Keratinocyte (primary cell): Measurements from ENCODE around the gene PVR. TPM values are rescaled to one million over a fixed set of nuclear protein-coding genes. Genes with fewer than 3 reads are reported as not detected.

Experiments
- DNase-seq: peaks from one replicate; pipeline ENCODE4 v3.0.0-alpha.2; 2011; ENCODE audit warnings: low read depth, missing footprints, low spot score
- FAIRE-seq: peaks from 2 replicates; lab custom pipeline; 2011; peaks lifted over from hg19 to GRCh38; lab: Jason Lieb, UNC
- H2AFZ ChIP-seq: 2 replicates; pipeline ENCODE4 v1.6.0; 2012; ENCODE audit warnings: low read length, control low read depth, inconsistent platforms; ENCODE audit not compliant: control insufficient read depth
- H3K27ac ChIP-seq: 2 replicates; pipeline ENCODE4 v1.5.1; 2011; ENCODE audit warnings: low read length; ENCODE audit not compliant: control insufficient read depth, insufficient read depth
- H3K27me3 ChIP-seq: 3 replicates; pipeline ENCODE4 v1.6.0; 2011; ENCODE audit warnings: low read length; ENCODE audit not compliant: control insufficient read depth, insufficient read depth; ENCODE audit errors: extremely low read depth
- H3K36me3 ChIP-seq, 2 experiments: 2 replicates in 1 of 2; 3 replicates in 1 of 2; pipeline ENCODE4 v1.5.1; 2011; ENCODE audit warnings: low read length in 2 of 2, mild to moderate bottlenecking in 1 of 2; ENCODE audit not compliant: control insufficient read depth in 2 of 2, insufficient read depth in 2 of 2; ENCODE audit errors: extremely low read depth in 1 of 2
- H3K4me1 ChIP-seq: 3 replicates; pipeline ENCODE4 v1.5.1; 2011; ENCODE audit warnings: low read length; ENCODE audit not compliant: control insufficient read depth, insufficient read depth; ENCODE audit errors: extremely low read depth
- H3K4me2 ChIP-seq: 3 replicates; pipeline ENCODE4 v1.6.0; 2011; ENCODE audit warnings: low read depth, low read length; ENCODE audit not compliant: control insufficient read depth, insufficient read depth; ENCODE audit errors: extremely low read depth
- H3K4me3 ChIP-seq, 3 experiments: fragments of 200-600 bp in 1 of 3; sonication (generic) in 1 of 3; 2 replicates in 2 of 3; 3 replicates in 1 of 3; pipeline ENCODE4 v1.5.1; 2011 to 2016; ENCODE audit warnings: low read length in 3 of 3, mild to moderate bottlenecking in 3 of 3, control low read depth in 2 of 3, inconsistent platforms in 1 of 3, low read depth in 1 of 3, mixed read lengths in 1 of 3, mixed run types in 1 of 3, moderate library complexity in 1 of 3; ENCODE audit not compliant: control insufficient read depth in 2 of 3, insufficient read depth in 2 of 3; ENCODE audit errors: extremely low read depth in 1 of 3
- H3K79me2 ChIP-seq: 2 replicates; pipeline ENCODE4 v1.6.0; 2012; ENCODE audit warnings: low read length; ENCODE audit not compliant: control insufficient read depth, insufficient read depth
- H3K9ac ChIP-seq: 3 replicates; pipeline ENCODE4 v1.6.0; 2011; ENCODE audit warnings: low read length; ENCODE audit not compliant: control insufficient read depth, insufficient read depth; ENCODE audit errors: extremely low read depth
- H3K9me1 ChIP-seq: 3 replicates; pipeline ENCODE4 v1.6.0; 2011; ENCODE audit warnings: low read length; ENCODE audit not compliant: control insufficient read depth, insufficient read depth; ENCODE audit errors: extremely low read depth
- H3K9me3 ChIP-seq: 2 replicates; pipeline ENCODE4 v1.5.1; 2012; ENCODE audit warnings: low read depth, low read length; ENCODE audit not compliant: control insufficient read depth
- H4K20me1 ChIP-seq: 3 replicates; pipeline ENCODE4 v1.6.0; 2011; ENCODE audit warnings: low read length; ENCODE audit not compliant: control insufficient read depth, insufficient read depth; ENCODE audit errors: extremely low read depth
- EZH2 ChIP-seq: IDR thresholded peaks from one replicate; pipeline ENCODE4 v1.6.1; 2012; ENCODE audit warnings: inconsistent platforms, mild to moderate bottlenecking, low read length, moderate library complexity
- dilution Hi-C: fragments of 300-500 bp; cut with MboI; formaldehyde crosslinking; loops from one replicate; pipeline ENCODE4 v1.7.0; 2020; ENCODE audit warnings: low sequenced_read_pairs; ENCODE audit not compliant: extremely low pct_ligation_motif_present
- polyA plus RNA-seq, 5 experiments: library from polyadenylated mRNA; depleted of rRNA in 3 of 5; stranded (reverse) in 3 of 5; stranded (forward) in 1 of 5; unstranded in 1 of 5; fragments of >200 nt; gene quantifications; 1 replicate in 1 of 5; 2 replicates in 3 of 5; 3 replicates in 1 of 5; pipeline versions ENCODE4 v1.2.1 to v1.2.3, GENCODE V29; 2011 to 2012; ENCODE audit warnings: missing spikeins in 2 of 5, low read depth in 1 of 5, low replicate concordance in 1 of 5
- TF ChIP-seq, protein P1 (sequence below), 3 experiments: IDR thresholded peaks in 1 of 3; conservative IDR thresholded peaks in 1 of 3; optimal IDR thresholded peaks in 1 of 3; 2 replicates in 2 of 3; 3 replicates in 1 of 3; pipeline versions ENCODE3 to v1.5.1; 2011; ENCODE audit warnings: low read length in 3 of 3, mild to moderate bottlenecking in 3 of 3, moderate library complexity in 2 of 3, control low read depth in 1 of 3, inconsistent platforms in 1 of 3; ENCODE audit not compliant: insufficient read depth in 2 of 3; ENCODE audit errors: extremely low read depth in 1 of 3

The PVR gene
- polyA plus RNA-seq, 1 donor (not counting 4 experiments of a cell fraction or from before 2014, with no cell fraction given) = 48.1 TPM

DNA sequence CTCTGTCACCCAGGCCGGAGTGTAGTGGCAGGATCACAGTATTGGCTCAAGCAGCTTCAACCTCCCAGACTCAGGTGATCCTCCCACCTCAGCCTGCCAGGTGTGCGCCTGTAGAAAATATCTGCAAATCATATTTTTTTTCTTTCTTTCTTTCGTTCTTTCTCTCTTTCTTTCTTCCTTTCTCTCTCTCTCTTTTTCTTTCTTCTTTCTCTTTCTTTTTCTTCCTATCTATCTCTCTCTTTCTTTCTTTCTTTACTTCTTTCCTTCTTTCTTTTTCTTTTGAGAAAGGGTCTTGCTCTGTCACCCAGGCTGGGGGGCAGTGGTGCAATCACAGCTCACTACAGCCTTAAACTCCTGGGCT, 46.6 kb upstream of the PVR start:
- no peaks in the 10 kb centered on the region for H3K9me3 ChIP-seq
- H3K27ac ChIP-seq = no peak overlapping the region

DNA sequence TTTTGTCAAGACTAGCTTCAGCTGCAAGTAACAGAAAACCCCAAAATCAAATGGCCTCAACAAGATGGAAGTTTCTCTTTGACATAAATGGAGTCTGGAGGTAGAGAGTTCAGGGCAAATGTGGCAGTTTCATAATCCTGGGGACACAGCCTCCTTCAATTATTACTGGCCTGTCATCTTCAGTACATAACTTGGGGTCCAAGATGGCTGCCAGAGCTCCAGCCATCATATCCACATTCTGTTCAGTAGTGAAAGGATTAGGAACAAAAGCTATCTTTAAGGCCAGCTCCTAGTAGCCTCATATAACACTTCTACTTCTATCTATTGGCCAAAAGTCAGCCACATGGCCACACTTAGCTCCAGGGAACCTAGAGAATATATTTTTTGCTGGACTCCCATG, 45.4 kb upstream of the PVR start:
- DNase-seq (no peak), FAIRE-seq (no peak)
- Histone ChIP-seq H3K9ac (no peak overlapping the region), H3K4me2 (no peak overlapping the region), H3K36me3 (no peaks in the 10 kb centered on the region), H3K4me1 (peaks cover 7% of the 10 kb centered on the region), H4K20me1 (no peaks in the 10 kb centered on the region), H3K27me3 (peaks cover 4% of the 10 kb centered on the region), H3K27ac (no peak overlapping the region), H3K9me3 (no peaks in the 10 kb centered on the region), H2AFZ (no peak overlapping the region), H3K4me3 (no peak overlapping the region), H3K9me1 (no peaks in the 10 kb centered on the region), H3K79me2 (no peaks in the 10 kb centered on the region)
- TF ChIP-seq, protein P1, sequence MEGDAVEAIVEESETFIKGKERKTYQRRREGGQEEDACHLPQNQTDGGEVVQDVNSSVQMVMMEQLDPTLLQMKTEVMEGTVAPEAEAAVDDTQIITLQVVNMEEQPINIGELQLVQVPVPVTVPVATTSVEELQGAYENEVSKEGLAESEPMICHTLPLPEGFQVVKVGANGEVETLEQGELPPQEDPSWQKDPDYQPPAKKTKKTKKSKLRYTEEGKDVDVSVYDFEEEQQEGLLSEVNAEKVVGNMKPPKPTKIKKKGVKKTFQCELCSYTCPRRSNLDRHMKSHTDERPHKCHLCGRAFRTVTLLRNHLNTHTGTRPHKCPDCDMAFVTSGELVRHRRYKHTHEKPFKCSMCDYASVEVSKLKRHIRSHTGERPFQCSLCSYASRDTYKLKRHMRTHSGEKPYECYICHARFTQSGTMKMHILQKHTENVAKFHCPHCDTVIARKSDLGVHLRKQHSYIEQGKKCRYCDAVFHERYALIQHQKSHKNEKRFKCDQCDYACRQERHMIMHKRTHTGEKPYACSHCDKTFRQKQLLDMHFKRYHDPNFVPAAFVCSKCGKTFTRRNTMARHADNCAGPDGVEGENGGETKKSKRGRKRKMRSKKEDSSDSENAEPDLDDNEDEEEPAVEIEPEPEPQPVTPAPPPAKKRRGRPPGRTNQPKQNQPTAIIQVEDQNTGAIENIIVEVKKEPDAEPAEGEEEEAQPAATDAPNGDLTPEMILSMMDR (optimal IDR thresholded peaks at IDR 0.05 in 1 of 3, IDR thresholded peaks at IDR 0.05 in 1 of 3, conservative IDR thresholded peaks at IDR 0.05 in 1 of 3; ENCODE audit: extremely low read depth in 1 of 3, insufficient read depth in 2 of 3, low read length in 3 of 3) = no peak
- dilution Hi-C loops = no loop called here

More for the DNA sequence above, 46.6 kb upstream of the PVR start:
- Histone ChIP-seq H3K27me3 (peaks cover 4% of the 10 kb centered on the region), H3K36me3 (no peaks in the 10 kb centered on the region), H3K4me1 (peaks cover 4% of the 10 kb centered on the region), H4K20me1 (no peaks in the 10 kb centered on the region), H3K9ac (no peak overlapping the region), H3K4me2 (no peak overlapping the region), H2AFZ (no peak overlapping the region), H3K9me1 (no peaks in the 10 kb centered on the region), H3K79me2 (no peaks in the 10 kb centered on the region), H3K4me3 (no peak overlapping the region)
- DNase-seq (no peak), FAIRE-seq (no peak)
- no peak for TF ChIP-seq EZH2
- TF ChIP-seq, protein P1 (optimal IDR thresholded peaks at IDR 0.05 in 1 of 3, IDR thresholded peaks at IDR 0.05 in 1 of 3, conservative IDR thresholded peaks at IDR 0.05 in 1 of 3; ENCODE audit: extremely low read depth in 1 of 3, insufficient read depth in 2 of 3, low read length in 3 of 3) = no peak
- dilution Hi-C loops = no loop called here
